Sigmoid colon (tissue), 7 donors: Measurements from ENCODE around the gene NSMF. TPM values are rescaled to one million over a fixed set of nuclear protein-coding genes. Genes with fewer than 3 reads are reported as not detected.

ENCODE experiments used
- DNase-seq: peaks from one replicate; pipeline ENCODE4 v3.0.0-alpha.2; 2019
- H3K27ac ChIP-seq, 4 donors: fragments of 200-600 bp; sonication (generic); one replicate each; pipeline ENCODE4 v1.5.1; 2016 to 2019; ENCODE audit warnings: mild to moderate bottlenecking in 1 of 4
- H3K27me3 ChIP-seq, 3 donors: fragments of 200-600 bp; sonication (generic); one replicate each; pipeline ENCODE4 v1.5.1; 2019; ENCODE audit warnings: mild to moderate bottlenecking in 1 of 3
- H3K36me3 ChIP-seq, 4 donors: fragments of 200-600 bp; sonication (generic); one replicate each; pipeline ENCODE4 v1.5.1; 2016 to 2019
- H3K4me1 ChIP-seq, 4 donors: fragments of 200-600 bp; sonication (generic); one replicate each; pipeline ENCODE4 v1.5.1; 2017 to 2019
- H3K4me3 ChIP-seq, 4 donors: fragments of 200-600 bp; sonication (generic); one replicate each; pipeline ENCODE4 v1.5.1; 2017 to 2019; ENCODE audit warnings: mild to moderate bottlenecking in 2 of 4, moderate library complexity in 1 of 4
- H3K9me3 ChIP-seq, 4 donors: fragments of 200-600 bp in 3 of 4; sonication (generic) in 3 of 4; one replicate each; pipeline versions ENCODE4 v1.5.1 to v1.6.1; 2013 to 2019
- EP300 ChIP-seq, 4 donors: sonication (generic); formaldehyde crosslinking; IDR thresholded peaks; one replicate each; pipeline ENCODE4 v1.6.1; 2017; ENCODE audit warnings: antibody characterized with exemption in 4 of 4
- POLR2A ChIP-seq, 2 donors: fragments of 450-650 bp; IDR thresholded peaks; one replicate each; pipeline ENCODE4 v1.6.1; 2016; ENCODE audit warnings: antibody characterized with exemption in 2 of 2, mild to moderate bottlenecking in 2 of 2, moderate library complexity in 2 of 2
- POLR2AphosphoS5 ChIP-seq, 4 donors: sonication (generic); formaldehyde crosslinking; IDR thresholded peaks; one replicate each; pipeline ENCODE4 v1.6.1; 2017; ENCODE audit warnings: antibody characterized with exemption in 4 of 4
- whole genome bisulfite sequencing, 2 donors: extraction: QIAGEN DNeasy Blood & Tissue Kit; methylation state at CpG; one replicate each; pipeline ENCODE4 v1.1.7; 2013; 5-methylcytosine and 5-hydroxymethylcytosine counted together
- intact Hi-C: fragments of 100-400 bp; cut with DNase I; formaldehyde crosslinking; loops from one replicate; pipeline ENCODE4 v1.15.1; 2023
- polyA plus RNA-seq, 3 donors: library from polyadenylated mRNA; stranded (reverse); fragments of 200-250 nt; gene quantifications; one replicate each; pipeline ENCODE4 v1.2.3, GENCODE V29; 2013
- total RNA-seq, 4 donors: library from RNA; depleted of rRNA; stranded (reverse); fragments of >200 nt; gene quantifications; one replicate each; pipeline ENCODE4 v1.1.0, GENCODE V29; 2016
- TF ChIP-seq, protein P1 (sequence below), 4 experiments: fragments of 450-650 bp in 3 of 4; fragments of 200-600 bp in 1 of 4; IDR thresholded peaks; one replicate each; pipeline ENCODE4 v1.5.1; 2016 to 2019; ENCODE audit warnings: antibody characterized with exemption in 4 of 4, mild to moderate bottlenecking in 3 of 4, moderate library complexity in 2 of 4
- donor health status: healthy with polysubstance abuse.
- donor health status: Bipolar disorder and iron deficiency.
- donor health status: healthy.

Gene NSMF
- total and polyA plus RNA-seq, 7 donors: 21.8 to 50.4 (median 31.2) TPM

DNA sequence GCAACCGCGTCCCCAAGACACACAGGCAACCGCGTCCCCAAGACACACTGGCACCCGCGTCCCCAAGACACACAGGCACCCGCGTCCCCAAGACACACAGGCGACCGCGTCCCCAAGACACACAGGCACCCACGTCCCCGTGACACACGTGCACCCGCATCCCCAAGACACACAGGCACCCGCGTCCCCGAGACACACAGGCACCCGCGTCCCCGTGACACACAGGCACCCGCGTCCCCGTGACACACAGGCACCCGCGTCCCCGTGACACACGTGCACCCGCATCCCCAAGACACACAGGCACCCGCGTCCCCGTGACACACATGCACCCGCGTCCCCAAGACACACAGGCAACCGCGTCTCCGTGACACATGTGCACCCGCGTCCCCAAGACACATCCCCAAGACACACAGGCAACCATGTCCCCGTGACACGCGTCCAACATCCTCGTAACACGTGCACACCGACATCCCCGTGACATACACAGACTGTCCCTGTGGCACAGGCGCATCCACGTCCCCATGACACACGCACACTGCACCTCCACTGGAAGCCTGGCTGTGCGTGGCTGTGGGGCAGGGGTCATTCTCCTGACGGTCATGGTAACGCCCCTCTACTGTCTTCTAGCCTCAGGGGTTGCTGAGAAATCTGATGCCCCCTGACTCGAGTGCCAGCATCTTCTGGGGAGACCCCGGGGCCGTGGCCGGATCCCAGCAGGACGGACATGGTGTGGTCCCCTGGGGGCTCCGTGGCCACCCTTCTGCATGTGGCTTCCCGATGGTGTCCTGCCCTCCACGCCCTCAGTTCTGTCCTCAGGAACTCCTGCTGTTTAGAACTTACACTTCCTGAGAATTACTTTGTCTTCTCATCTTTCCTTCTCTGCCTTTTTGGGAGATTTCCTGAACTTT, 60.3 kb downstream of the NSMF start:
- no peaks in the 10 kb centered on the region for H3K9me3 ChIP-seq
- no peak for DNase-seq

DNA sequence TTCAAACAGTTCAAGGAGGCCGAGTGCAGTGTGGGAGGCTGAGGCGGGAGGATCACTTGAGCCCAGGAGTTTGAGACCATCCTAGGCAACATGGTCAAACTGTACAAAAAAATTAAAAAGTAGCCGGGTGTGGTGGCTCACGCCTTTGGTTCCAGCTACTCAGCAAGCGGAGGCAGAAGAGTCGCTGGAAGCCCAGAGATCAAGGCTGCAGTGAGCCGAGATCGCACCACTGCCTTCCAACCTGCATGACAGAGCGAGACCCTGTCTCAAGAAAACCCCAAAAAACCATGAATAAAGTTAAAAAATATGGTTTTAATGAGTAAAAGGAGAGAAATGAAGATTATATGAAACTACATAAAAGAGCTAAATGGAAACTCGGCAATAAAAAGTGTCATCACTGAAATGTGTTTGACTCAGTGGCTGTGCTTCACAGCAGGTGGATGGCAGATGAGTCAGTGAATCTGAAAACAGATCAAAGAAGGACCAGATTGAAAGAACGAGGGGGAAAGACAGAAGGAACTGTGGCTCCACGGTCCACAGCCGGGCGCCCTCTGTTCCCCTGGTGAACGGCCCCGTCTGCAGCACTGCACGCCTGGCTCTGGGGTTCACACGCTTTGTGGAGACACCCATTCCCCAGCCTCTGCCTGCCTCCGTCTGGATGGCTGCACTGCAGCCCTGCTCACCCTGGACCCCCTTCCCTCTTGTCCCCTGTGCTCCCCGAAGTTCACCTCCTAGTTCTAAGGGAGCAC, 61.3 kb downstream of the NSMF start:
- no peak overlapping the region for H3K4me3 ChIP-seq
- intact Hi-C loops: no loop called here
- no peaks in the 10 kb centered on the region for H3K9me3 ChIP-seq
- no peak for TF ChIP-seq EP300 (IDR thresholded peaks at IDR 0.05)
- TF ChIP-seq, protein P1, sequence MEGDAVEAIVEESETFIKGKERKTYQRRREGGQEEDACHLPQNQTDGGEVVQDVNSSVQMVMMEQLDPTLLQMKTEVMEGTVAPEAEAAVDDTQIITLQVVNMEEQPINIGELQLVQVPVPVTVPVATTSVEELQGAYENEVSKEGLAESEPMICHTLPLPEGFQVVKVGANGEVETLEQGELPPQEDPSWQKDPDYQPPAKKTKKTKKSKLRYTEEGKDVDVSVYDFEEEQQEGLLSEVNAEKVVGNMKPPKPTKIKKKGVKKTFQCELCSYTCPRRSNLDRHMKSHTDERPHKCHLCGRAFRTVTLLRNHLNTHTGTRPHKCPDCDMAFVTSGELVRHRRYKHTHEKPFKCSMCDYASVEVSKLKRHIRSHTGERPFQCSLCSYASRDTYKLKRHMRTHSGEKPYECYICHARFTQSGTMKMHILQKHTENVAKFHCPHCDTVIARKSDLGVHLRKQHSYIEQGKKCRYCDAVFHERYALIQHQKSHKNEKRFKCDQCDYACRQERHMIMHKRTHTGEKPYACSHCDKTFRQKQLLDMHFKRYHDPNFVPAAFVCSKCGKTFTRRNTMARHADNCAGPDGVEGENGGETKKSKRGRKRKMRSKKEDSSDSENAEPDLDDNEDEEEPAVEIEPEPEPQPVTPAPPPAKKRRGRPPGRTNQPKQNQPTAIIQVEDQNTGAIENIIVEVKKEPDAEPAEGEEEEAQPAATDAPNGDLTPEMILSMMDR (IDR thresholded peaks at IDR 0.05): no peak
- no peak for TF ChIP-seq POLR2AphosphoS5 (IDR thresholded peaks at IDR 0.05)
- no peak for TF ChIP-seq POLR2A (IDR thresholded peaks at IDR 0.05)
- no peak for DNase-seq
- no peak overlapping the region for H3K27ac ChIP-seq
- H3K27me3 ChIP-seq: no peaks in the 10 kb centered on the region
- peaks cover 0 to 23% (median 0%) of the 10 kb centered on the region in 4 donors for H3K36me3 ChIP-seq
- H3K4me1 ChIP-seq: no peaks in the 10 kb centered on the region
- WGBS, 2 donors: 87 to 92% methylated on average over 20 of the region's 20 CpGs

More for the DNA sequence above, 60.3 kb downstream of the NSMF start:
- TF ChIP-seq, protein P1 (IDR thresholded peaks at IDR 0.05): no peak
- TF ChIP-seq POLR2AphosphoS5 (IDR thresholded peaks at IDR 0.05) (no peak), POLR2A (IDR thresholded peaks at IDR 0.05) (no peak), EP300 (IDR thresholded peaks at IDR 0.05) (no peak)
- Histone ChIP-seq H3K4me3 (no peak overlapping the region), H3K27ac (no peak overlapping the region), H3K36me3 (peaks cover 0 to 14% (median 0%) of the 10 kb centered on the region in 4 donors), H3K4me1 (no peaks in the 10 kb centered on the region), H3K27me3 (no peaks in the 10 kb centered on the region)
- WGBS, 2 donors: 94 to 97% methylated on average over 60 of the region's 60 CpGs
- intact Hi-C loops: no loop called here

Other genes starting within 250 kb of the NSMF start
- gene RNF208, start 237.1 kb downstream of the NSMF start, total RNA-seq: 1 to 10 TPM in 2 of 4 donors, under 1 TPM in 1, not detected in 1; 0.54 to 1.9 (median 1.1) TPM
- 1 to 10 TPM; 4.8 to 8.8 (median 5.5) TPM for gene RNF208, start 237.1 kb downstream of the NSMF start, polyA plus RNA-seq
- gene CYSRT1, start 234.2 kb downstream of the NSMF start, total RNA-seq: under 1 TPM in 1 of 4 donors, not detected in 3; 0.33 TPM
- gene CYSRT1, start 234.2 kb downstream of the NSMF start, polyA plus RNA-seq: 1 to 10 TPM in 1 of 3 donors, under 1 TPM in 1, not detected in 1; 0.54 to 1.2 TPM
- gene RNF224, start 231.8 kb downstream of the NSMF start, total RNA-seq: not detected
- gene RNF224, start 231.8 kb downstream of the NSMF start, polyA plus RNA-seq: under 1 TPM in 1 of 3 donors, not detected in 2; 0.04 TPM
- not detected for gene SLC34A3, start 228.4 kb downstream of the NSMF start, total RNA-seq
- gene SLC34A3, start 228.4 kb downstream of the NSMF start, polyA plus RNA-seq: not detected
- gene TUBB4B, start 218.0 kb downstream of the NSMF start, total RNA-seq: 100 to 1,000 TPM; 141 to 196 (median 164) TPM
- 100 to 1,000 TPM; 292 to 505 (median 444) TPM for gene TUBB4B, start 218.0 kb downstream of the NSMF start, polyA plus RNA-seq
- gene STPG3, start 208.0 kb downstream of the NSMF start, total RNA-seq: not detected
- not detected for gene STPG3, start 208.0 kb downstream of the NSMF start, polyA plus RNA-seq
- 10 to 100 TPM; 24.7 to 36.5 (median 33.2) TPM for gene NELFB, start 204.0 kb downstream of the NSMF start, total RNA-seq
- 10 to 100 TPM; 41.6 to 70.5 (median 45.0) TPM for gene NELFB, start 204.0 kb downstream of the NSMF start, polyA plus RNA-seq
- gene TOR4A, start 181.6 kb downstream of the NSMF start, total RNA-seq: 1 to 10 TPM; 3.8 to 4.3 (median 3.9) TPM
- gene TOR4A, start 181.6 kb downstream of the NSMF start, polyA plus RNA-seq: 10 to 100 TPM in 1 of 3 donors, 1 to 10 TPM in 2; 5.1 to 33.0 (median 6.6) TPM
- 1 to 10 TPM in 3 of 4 donors, not detected in 1; 1.8 to 2.9 (median 2.8) TPM for gene NRARP, start 157.1 kb downstream of the NSMF start, total RNA-seq
- gene NRARP, start 157.1 kb downstream of the NSMF start, polyA plus RNA-seq: 10 to 100 TPM; 20.4 to 24.7 (median 24.0) TPM
- 10 to 100 TPM in 2 of 4 donors, 1 to 10 TPM in 2; 8.9 to 25.5 (median 11.8) TPM for gene EXD3, start 36.2 kb downstream of the NSMF start, total RNA-seq
- gene EXD3, start 36.2 kb downstream of the NSMF start, polyA plus RNA-seq: 10 to 100 TPM; 18.0 to 29.7 (median 26.6) TPM
- 1 to 10 TPM; 1.4 to 3.3 (median 2.9) TPM for gene NOXA1, start 35.9 kb downstream of the NSMF start, total RNA-seq
- 10 to 100 TPM; 15.0 to 16.4 (median 15.4) TPM for gene NOXA1, start 35.9 kb downstream of the NSMF start, polyA plus RNA-seq
- gene ENTPD8, start 18.0 kb downstream of the NSMF start, total RNA-seq: under 1 TPM in 1 of 4 donors, not detected in 3; 0.71 TPM
- gene ENTPD8, start 18.0 kb downstream of the NSMF start, polyA plus RNA-seq: 10 to 100 TPM; 32.4 to 65.3 (median 44.4) TPM
- gene PNPLA7, start 91.1 kb upstream of the NSMF start, total RNA-seq: 10 to 100 TPM in 1 of 4 donors, 1 to 10 TPM in 3; 4.3 to 12.2 (median 8.9) TPM
- gene PNPLA7, start 91.1 kb upstream of the NSMF start, polyA plus RNA-seq: 1 to 10 TPM; 1.8 to 9.5 (median 1.8) TPM
- gene MRPL41, start 92.5 kb upstream of the NSMF start, total RNA-seq: 10 to 100 TPM; 38.5 to 73.1 (median 57.9) TPM
- gene MRPL41, start 92.5 kb upstream of the NSMF start, polyA plus RNA-seq: 100 to 1,000 TPM in 2 of 3 donors, 10 to 100 TPM in 1; 95.2 to 162 (median 132) TPM
- gene DPH7, start 119.6 kb upstream of the NSMF start, total RNA-seq: 10 to 100 TPM; 28.5 to 43.6 (median 29.0) TPM
- 10 to 100 TPM in 2 of 3 donors, 1 to 10 TPM in 1; 6.5 to 29.0 (median 10.2) TPM for gene DPH7, start 119.6 kb upstream of the NSMF start, polyA plus RNA-seq
- gene ZMYND19, start 131.2 kb upstream of the NSMF start, total RNA-seq: 10 to 100 TPM in 2 of 4 donors, 1 to 10 TPM in 2; 7.2 to 13.0 (median 10.0) TPM
- gene ZMYND19, start 131.2 kb upstream of the NSMF start, polyA plus RNA-seq: 10 to 100 TPM in 1 of 3 donors, 1 to 10 TPM in 2; 5.4 to 17.8 (median 9.0) TPM
- gene ARRDC1, start 146.4 kb upstream of the NSMF start, total RNA-seq: 10 to 100 TPM; 12.5 to 26.3 (median 19.7) TPM
- gene ARRDC1, start 146.4 kb upstream of the NSMF start, polyA plus RNA-seq: 100 to 1,000 TPM in 1 of 3 donors, 10 to 100 TPM in 2; 51.7 to 131 (median 71.4) TPM
- gene EHMT1, start 159.7 kb upstream of the NSMF start, total RNA-seq: 10 to 100 TPM; 60.4 to 91.4 (median 70.7) TPM
- 10 to 100 TPM; 19.2 to 54.9 (median 28.2) TPM for gene EHMT1, start 159.7 kb upstream of the NSMF start, polyA plus RNA-seq